ENCODE measurements around the gene WFS1.

WFS1 gene

GRCh38 chr4:6279582-6280289, 10.1 kb downstream of the WFS1 start:
- no peak for DNase-seq (ENCODE audit: extremely low read depth, low read depth)
- no peak for TF ChIP-seq CTCF (IDR thresholded peaks at IDR 0.05; ENCODE audit: low read depth, low read length, missing control alignments)
- H3K4me3 ChIP-seq (replicated peaks; ENCODE audit: low read depth, low read length), result no peak overlapping the region

GRCh38 chr4:6280365-6280996, 10.8 kb downstream of the WFS1 start:
- TF ChIP-seq CTCF (IDR thresholded peaks at IDR 0.05; ENCODE audit: low read depth, low read length, missing control alignments), result no peak
- DNase-seq (ENCODE audit: extremely low read depth, low read depth), result no peak
- no peak overlapping the region for H3K4me3 ChIP-seq (replicated peaks; ENCODE audit: low read depth, low read length)

GRCh38 chr4:6281436-6282313, 12.0 kb downstream of the WFS1 start:
- TF ChIP-seq CTCF (IDR thresholded peaks at IDR 0.05; ENCODE audit: low read depth, low read length, missing control alignments), result no peak
- no peak for DNase-seq (ENCODE audit: extremely low read depth, low read depth)
- H3K4me3 ChIP-seq (replicated peaks; ENCODE audit: low read depth, low read length), result no peak overlapping the region

GRCh38 chr4:6282314-6282771, 12.7 kb downstream of the WFS1 start:
- no peak for TF ChIP-seq CTCF (IDR thresholded peaks at IDR 0.05; ENCODE audit: low read depth, low read length, missing control alignments)
- no peak overlapping the region for H3K4me3 ChIP-seq (replicated peaks; ENCODE audit: low read depth, low read length)
- DNase-seq (ENCODE audit: extremely low read depth, low read depth), result no peak

GRCh38 chr4:6283282-6283681, 13.6 kb downstream of the WFS1 start:
- DNase-seq (ENCODE audit: extremely low read depth, low read depth), result no peak
- H3K4me3 ChIP-seq (replicated peaks; ENCODE audit: low read depth, low read length), result no peak overlapping the region
- no peak for TF ChIP-seq CTCF (IDR thresholded peaks at IDR 0.05; ENCODE audit: low read depth, low read length, missing control alignments)

- DNase-seq (ENCODE audit: extremely low read depth, low read depth), result no peak
- H3K4me3 ChIP-seq (replicated peaks; ENCODE audit: low read depth, low read length), result no peak overlapping the region
- no peak for TF ChIP-seq CTCF (IDR thresholded peaks at IDR 0.05; ENCODE audit: low read depth, low read length, missing control alignments)
Measured at GRCh38 chr4:6287017-6287788, 17.6 kb downstream of the WFS1 start.

All from HFF-Myc (cell line).